ENCODE measurements around the gene MYOF.

The MYOF gene

GRCh38 chr10:93473804-93474472 is 8.2 kb downstream of the MYOF start:
- H3K4me1 ChIP-seq (ENCODE audit: control insufficient read depth in 1 of 2, insufficient read depth in 2 of 2, low read length in 2 of 2): peaks cover 22 to 25% of the 10 kb centered on the region in 2 experiments
- WGBS (ENCODE audit: extremely low coverage, insufficient coverage, insufficient read length): no CpG with 5 or more reads among the region's 7 CpGs
- H4K91ac ChIP-seq (ENCODE audit: low read depth, low read length): peak overlapping the region; percentile 40
- H4K8ac ChIP-seq (ENCODE audit: low read depth, low read length): no peak overlapping the region
- DNase-seq: no peak
- no peak overlapping the region for H3K14ac ChIP-seq (ENCODE audit: low read length)
- H3K4ac ChIP-seq (ENCODE audit: low read depth, low read length): peak overlapping the region; percentile 18
- H4K12ac ChIP-seq (ENCODE audit: low read depth, low read length): no peak overlapping the region
- no peak overlapping the region for H2BK120ac ChIP-seq (ENCODE audit: insufficient read depth, low read length, poor library complexity)
- peaks cover 13% of the 10 kb centered on the region for H3K79me2 ChIP-seq (ENCODE audit: control insufficient read depth, insufficient read depth, low read length, poor library complexity)
- H2AK5ac ChIP-seq (ENCODE audit: low read length): peak overlapping the region; percentile 36
- no peak overlapping the region for H3K27ac ChIP-seq (ENCODE audit: low read depth, low read length)
- H3K27me3 ChIP-seq (ENCODE audit: insufficient read depth, low read length): no peaks in the 10 kb centered on the region
- no peak overlapping the region for H2BK5ac ChIP-seq (ENCODE audit: low read depth, low read length, poor library complexity)
- H3K4me2 ChIP-seq (ENCODE audit: low read length): no peak overlapping the region
- H3K23ac ChIP-seq (ENCODE audit: low read length): no peak overlapping the region
- peaks cover 0 to 4% of the 10 kb centered on the region in 2 experiments for H3K36me3 ChIP-seq (ENCODE audit: control insufficient read depth in 1 of 2, insufficient read depth in 2 of 2, low read length in 2 of 2)
- H3K18ac ChIP-seq (ENCODE audit: low read length): no peak overlapping the region
- H3K4me3 ChIP-seq (ENCODE audit: low read depth, low read length): no peak overlapping the region
- H2BK12ac ChIP-seq (ENCODE audit: low read length): peak overlapping the region; percentile 47
- peaks cover 2% of the 10 kb centered on the region for H3K9me3 ChIP-seq (ENCODE audit: insufficient read depth, low read depth, low read length)
- H3K79me1 ChIP-seq (ENCODE audit: low read length): peaks cover 19% of the 10 kb centered on the region
- no peak overlapping the region for H3K9ac ChIP-seq (ENCODE audit: low read length)
- H2AFZ ChIP-seq (ENCODE audit: insufficient read depth, low read length, poor library complexity): no peak overlapping the region

- H3K79me1 ChIP-seq (ENCODE audit: low read length): peaks cover 23% of the 10 kb centered on the region
- DNase-seq: no peak
- H3K4ac ChIP-seq (ENCODE audit: low read depth, low read length): peak overlapping the region; percentile 5
- no peak overlapping the region for H3K4me3 ChIP-seq (ENCODE audit: low read depth, low read length)
- H3K4me1 ChIP-seq (ENCODE audit: control insufficient read depth in 1 of 2, insufficient read depth in 2 of 2, low read length in 2 of 2): peaks cover 28 to 31% of the 10 kb centered on the region in 2 experiments
- no peak overlapping the region for H4K91ac ChIP-seq (ENCODE audit: low read depth, low read length)
- no peak overlapping the region for H4K8ac ChIP-seq (ENCODE audit: low read depth, low read length)
- no peak overlapping the region for H3K23ac ChIP-seq (ENCODE audit: low read length)
- H3K14ac ChIP-seq (ENCODE audit: low read length): no peak overlapping the region
- H3K27me3 ChIP-seq (ENCODE audit: insufficient read depth, low read length): no peaks in the 10 kb centered on the region
- WGBS (ENCODE audit: extremely low coverage, insufficient coverage, insufficient read length): no CpG with 5 or more reads among the region's 2 CpGs
- H4K12ac ChIP-seq (ENCODE audit: low read depth, low read length): no peak overlapping the region
- H3K79me2 ChIP-seq (ENCODE audit: control insufficient read depth, insufficient read depth, low read length, poor library complexity): peaks cover 11% of the 10 kb centered on the region
- no peak overlapping the region for H3K18ac ChIP-seq (ENCODE audit: low read length)
- no peak overlapping the region for H3K9ac ChIP-seq (ENCODE audit: low read length)
- peaks cover 2% of the 10 kb centered on the region for H3K9me3 ChIP-seq (ENCODE audit: insufficient read depth, low read depth, low read length)
- no peak overlapping the region for H2BK120ac ChIP-seq (ENCODE audit: insufficient read depth, low read length, poor library complexity)
- H2AFZ ChIP-seq (ENCODE audit: insufficient read depth, low read length, poor library complexity): no peak overlapping the region
- no peak overlapping the region for H2BK5ac ChIP-seq (ENCODE audit: low read depth, low read length, poor library complexity)
- no peak overlapping the region for H3K4me2 ChIP-seq (ENCODE audit: low read length)
- peaks cover 0 to 4% of the 10 kb centered on the region in 2 experiments for H3K36me3 ChIP-seq (ENCODE audit: control insufficient read depth in 1 of 2, insufficient read depth in 2 of 2, low read length in 2 of 2)
- H2BK12ac ChIP-seq (ENCODE audit: low read length): no peak overlapping the region
- no peak overlapping the region for H3K27ac ChIP-seq (ENCODE audit: low read depth, low read length)
- no peak overlapping the region for H2AK5ac ChIP-seq (ENCODE audit: low read length)
These were observed 9.0 kb downstream of the MYOF start for GRCh38 chr10:93473161-93473560.

- Histone ChIP-seq H2BK12ac (ENCODE audit: low read length) (peak overlapping the region; percentile 74), H3K14ac (ENCODE audit: low read length) (peak overlapping the region; percentile 71), H3K4me1 (ENCODE audit: control insufficient read depth in 1 of 2, insufficient read depth in 2 of 2, low read length in 2 of 2) (peaks cover 35 to 40% of the 10 kb centered on the region in 2 experiments), H3K4me2 (ENCODE audit: low read length) (no peak overlapping the region), H3K27ac (ENCODE audit: low read depth, low read length) (peak overlapping the region; percentile 96), H2BK5ac (ENCODE audit: low read depth, low read length, poor library complexity) (peak overlapping the region; percentile 80), H3K4ac (ENCODE audit: low read depth, low read length) (no peak overlapping the region), H2AFZ (ENCODE audit: insufficient read depth, low read length, poor library complexity) (no peak overlapping the region), H3K27me3 (ENCODE audit: insufficient read depth, low read length) (no peaks in the 10 kb centered on the region), H4K8ac (ENCODE audit: low read depth, low read length) (peak overlapping the region; percentile 86), H4K91ac (ENCODE audit: low read depth, low read length) (peak overlapping the region; percentile 60), H2AK5ac (ENCODE audit: low read length) (no peak overlapping the region), H3K18ac (ENCODE audit: low read length) (peak overlapping the region; percentile 75), H3K4me3 (ENCODE audit: low read depth, low read length) (no peak overlapping the region), H4K12ac (ENCODE audit: low read depth, low read length) (no peak overlapping the region), H3K23ac (ENCODE audit: low read length) (no peak overlapping the region), H3K9ac (ENCODE audit: low read length) (no peak overlapping the region), H3K36me3 (ENCODE audit: control insufficient read depth in 1 of 2, insufficient read depth in 2 of 2, low read length in 2 of 2) (peaks cover 0 to 4% of the 10 kb centered on the region in 2 experiments), H3K79me1 (ENCODE audit: low read length) (peaks cover 30% of the 10 kb centered on the region), H3K79me2 (ENCODE audit: control insufficient read depth, insufficient read depth, low read length, poor library complexity) (peaks cover 11% of the 10 kb centered on the region), H3K9me3 (ENCODE audit: insufficient read depth, low read depth, low read length) (peaks cover 2% of the 10 kb centered on the region), H2BK120ac (ENCODE audit: insufficient read depth, low read length, poor library complexity) (peak overlapping the region; percentile 82)
- WGBS (ENCODE audit: extremely low coverage, insufficient coverage, insufficient read length): no CpG with 5 or more reads among the region's 5 CpGs
- peak; percentile 64 to 88 for DNase-seq
These were observed 11.0 kb downstream of the MYOF start for GRCh38 chr10:93471110-93471651.

- H2BK12ac ChIP-seq (ENCODE audit: low read length): peak overlapping the region; percentile 81
- H3K36me3 ChIP-seq (ENCODE audit: control insufficient read depth in 1 of 2, insufficient read depth in 2 of 2, low read length in 2 of 2): peaks cover 0 to 2% of the 10 kb centered on the region in 2 experiments
- H4K12ac ChIP-seq (ENCODE audit: low read depth, low read length): peak overlapping the region; percentile 19
- no peak overlapping the region for H3K23ac ChIP-seq (ENCODE audit: low read length)
- no peak overlapping the region for H3K9ac ChIP-seq (ENCODE audit: low read length)
- peak overlapping the region; percentile 98 for H3K18ac ChIP-seq (ENCODE audit: low read length)
- H3K4me2 ChIP-seq (ENCODE audit: low read length): no peak overlapping the region
- peaks cover 36 to 41% of the 10 kb centered on the region in 2 experiments for H3K4me1 ChIP-seq (ENCODE audit: control insufficient read depth in 1 of 2, insufficient read depth in 2 of 2, low read length in 2 of 2)
- peak overlapping the region; percentile 89 for H3K14ac ChIP-seq (ENCODE audit: low read length)
- peak overlapping the region; percentile 44 for H2BK120ac ChIP-seq (ENCODE audit: insufficient read depth, low read length, poor library complexity)
- peak overlapping the region; percentile 93 for H3K27ac ChIP-seq (ENCODE audit: low read depth, low read length)
- H2AFZ ChIP-seq (ENCODE audit: insufficient read depth, low read length, poor library complexity): peak overlapping the region; percentile 50
- H3K27me3 ChIP-seq (ENCODE audit: insufficient read depth, low read length): no peaks in the 10 kb centered on the region
- peak overlapping the region; percentile 14 for H4K8ac ChIP-seq (ENCODE audit: low read depth, low read length)
- peak overlapping the region; percentile 99 for H2AK5ac ChIP-seq (ENCODE audit: low read length)
- DNase-seq: peak; percentile 99 to 100
- peak overlapping the region; percentile 84 for H2BK5ac ChIP-seq (ENCODE audit: low read depth, low read length, poor library complexity)
- H3K9me3 ChIP-seq (ENCODE audit: insufficient read depth, low read depth, low read length): peaks cover 2% of the 10 kb centered on the region
- H3K79me2 ChIP-seq (ENCODE audit: control insufficient read depth, insufficient read depth, low read length, poor library complexity): peaks cover 10% of the 10 kb centered on the region
- peak overlapping the region; percentile 19 for H3K4ac ChIP-seq (ENCODE audit: low read depth, low read length)
- peak overlapping the region; percentile 72 for H4K91ac ChIP-seq (ENCODE audit: low read depth, low read length)
- no peak overlapping the region for H3K4me3 ChIP-seq (ENCODE audit: low read depth, low read length)
- no CpG with 5 or more reads among the region's 3 CpGs for WGBS (ENCODE audit: extremely low coverage, insufficient coverage, insufficient read length)
- peaks cover 37% of the 10 kb centered on the region for H3K79me1 ChIP-seq (ENCODE audit: low read length)
These were observed 12.7 kb downstream of the MYOF start for GRCh38 chr10:93469454-93469853.

All from trophoblast cell (in vitro differentiated cells and primary cell).